ENCODE results near the gene SLC25A29.
"Not testable (repeated sequence)": the region's sequence is repeated elsewhere in the genome, so short reads cannot be mapped to it uniquely, and the experiment has no call there.

SLC25A29 gene

GRCh38 chr14:100306101-100306997, at the start of gene SLC25A29:
TSS of gene SLC25A29 (minus strand) at chr14:100306444. CDS start at chr14:100306232, 212 bp downstream.
- peak; percentile 76 for DNase-seq

- DNase-seq: no peak
Observed at GRCh38 chr14:100350986-100351385, 44.7 kb upstream of the SLC25A29 start.

- DNase-seq: no peak
Observed at GRCh38 chr14:100350276-100350926, 44.2 kb upstream of the SLC25A29 start.

- DNase-seq: no peak
Observed at GRCh38 chr14:100348784-100349685, 42.8 kb upstream of the SLC25A29 start.

- DNase-seq: no peak
Observed at GRCh38 chr14:100348253-100348729, 42.0 kb upstream of the SLC25A29 start.

GRCh38 chr14:100346306-100347091, 40.3 kb upstream of the SLC25A29 start:
- DNase-seq: no peak

GRCh38 chr14:100345711-100346110, 39.5 kb upstream of the SLC25A29 start:
- no peak for DNase-seq

GRCh38 chr14:100344657-100345056, 38.4 kb upstream of the SLC25A29 start:
- DNase-seq: not testable (repeated sequence)

GRCh38 chr14:100342826-100343225, 36.6 kb upstream of the SLC25A29 start:
- not testable (repeated sequence) for DNase-seq

- DNase-seq: no peak
Observed at GRCh38 chr14:100342195-100342594, 36.0 kb upstream of the SLC25A29 start.

GRCh38 chr14:100341301-100342031, 35.2 kb upstream of the SLC25A29 start:
- peak; percentile 70 for DNase-seq

GRCh38 chr14:100340423-100340813, 34.2 kb upstream of the SLC25A29 start:
- no peak for DNase-seq

- DNase-seq: no peak
Observed at GRCh38 chr14:100339766-100340422, 33.6 kb upstream of the SLC25A29 start.

GRCh38 chr14:100336618-100337530, 30.6 kb upstream of the SLC25A29 start:
- DNase-seq: no peak

- no peak for DNase-seq
Observed at GRCh38 chr14:100334904-100335303, 28.7 kb upstream of the SLC25A29 start.

GRCh38 chr14:100333827-100334226, 27.6 kb upstream of the SLC25A29 start:
- no peak for DNase-seq

GRCh38 chr14:100333311-100333710, 27.1 kb upstream of the SLC25A29 start:
- no peak for DNase-seq

GRCh38 chr14:100332797-100333196, 26.6 kb upstream of the SLC25A29 start:
- no peak for DNase-seq

- no peak for DNase-seq
Observed at GRCh38 chr14:100332071-100332639, 25.9 kb upstream of the SLC25A29 start.

All from CD4-positive, alpha-beta T cell treated with Interferon gamma for 1 hour (primary cell).